HepG2 (cell line): Measurements from ENCODE around the gene RPS19BP1. TPM values are rescaled to one million over a fixed set of nuclear protein-coding genes. Genes with fewer than 3 reads are reported as not detected.

Experiments used
- ATAD3A ChIP-seq: sonication (generic); formaldehyde crosslinking; IDR thresholded peaks from 2 replicates; pipeline ENCODE4 v1.4.0; 2020; ENCODE audit warnings: missing genetic modification reagents
- ATF7 ChIP-seq, 2 experiments: fragments of 450-650 bp in 1 of 2; sonication (generic) in 1 of 2; formaldehyde crosslinking in 1 of 2; IDR thresholded peaks; 2 replicates each; pipeline versions ENCODE4 v1.4.0 to v1.6.1; 2016 to 2020; ENCODE audit warnings: antibody characterized with exemption in 1 of 2, mild to moderate bottlenecking in 1 of 2, missing genetic modification reagents in 1 of 2
- ESRRA ChIP-seq: sonication (generic); formaldehyde crosslinking; IDR thresholded peaks from 2 replicates; pipeline ENCODE4 v1.5.1; 2020; ENCODE audit warnings: mild to moderate bottlenecking, low read depth, missing genetic modification reagents
- PRMT3 ChIP-seq: sonication (generic); formaldehyde crosslinking; IDR thresholded peaks from 2 replicates; pipeline ENCODE4 v1.8.1; 2022; ENCODE audit warnings: low read depth, mild to moderate bottlenecking, moderate library complexity, missing genetic modification reagents, borderline replicate concordance
- PTBP1 ChIP-seq: fragments of 200-400 bp; formaldehyde crosslinking; IDR thresholded peaks from 2 replicates; pipeline ENCODE4 v1.6.1; 2018; ENCODE audit warnings: low read length, low read depth; ENCODE audit not compliant: poor library complexity, severe bottlenecking
- SRY ChIP-seq: sonication (generic); formaldehyde crosslinking; IDR thresholded peaks from 2 replicates; pipeline ENCODE4 v1.8.0; 2022; ENCODE audit warnings: mild to moderate bottlenecking, missing genetic modification reagents
- U2AF1 ChIP-seq: fragments of 200-400 bp; formaldehyde crosslinking; optimal IDR thresholded peaks from 2 replicates; pipeline ENCODE3; 2017; ENCODE audit warnings: mild to moderate bottlenecking, low read depth, low read length
- ZBTB49 ChIP-seq: sonication (generic); formaldehyde crosslinking; IDR thresholded peaks from 2 replicates; pipeline ENCODE4 v1.4.0; 2020; ENCODE audit warnings: missing genetic modification reagents, borderline replicate concordance
- ZNF207 ChIP-seq: fragments of 450-650 bp; IDR thresholded peaks from 2 replicates; pipeline ENCODE4 v1.6.1; 2016; ENCODE audit warnings: antibody characterized with exemption, borderline replicate concordance
- ZNF282 ChIP-seq: fragments of 450-650 bp; IDR thresholded peaks from 2 replicates; pipeline ENCODE4 v1.6.1; 2018; ENCODE audit not compliant: partially characterized antibody
- ZNF484 ChIP-seq: sonication (generic); formaldehyde crosslinking; IDR thresholded peaks from 2 replicates; pipeline ENCODE4 v1.5.1; 2020; ENCODE audit warnings: mild to moderate bottlenecking, low read depth, missing genetic modification reagents, borderline replicate concordance
- ZNF724P ChIP-seq: sonication (generic); formaldehyde crosslinking; IDR thresholded peaks from 2 replicates; pipeline ENCODE4 v1.8.0; 2022; ENCODE audit warnings: missing genetic modification reagents, borderline replicate concordance
- polyA plus RNA-seq, 8 experiments: library from polyadenylated mRNA; depleted of rRNA in 3 of 8; stranded (reverse) in 7 of 8; unstranded in 1 of 8; fragments of >200 nt; fragmentation: Illumina TruSeq in 4 of 8; extraction: Trizol in 4 of 8; gene quantifications; 2 replicates each; pipeline versions ENCODE4 v1.2.1 to v1.2.3, GENCODE V29; 2011 to 2016; ENCODE audit warnings: low read depth in 4 of 8, missing spikeins in 1 of 8, mixed read lengths in 1 of 8; ENCODE audit not compliant: insufficient read depth in 1 of 8
- total RNA-seq, 5 experiments: library from RNA; depleted of rRNA; stranded (reverse); fragments of >200 nt; fragmentation: Illumina TruSeq; extraction: Trizol; gene quantifications; 2 replicates each; pipeline ENCODE4 v1.2.3, GENCODE V29; 2016; ENCODE audit warnings: low read depth in 1 of 5
- TF ChIP-seq, protein P1 (sequence below): conservative IDR thresholded peaks from 2 replicates; pipeline ENCODE4 v1.6.1; 2018; ENCODE audit warnings: missing genetic modification reagents
- TF ChIP-seq, protein P2 (sequence below): IDR thresholded peaks from 2 replicates; pipeline ENCODE4 v1.6.1; 2016; ENCODE audit warnings: missing biosample characterization, missing genetic modification reagents, low read depth
- TF ChIP-seq, protein P3 (sequence below): sonication (generic); formaldehyde crosslinking; IDR thresholded peaks from 2 replicates; pipeline ENCODE4 v1.9.0; 2021; ENCODE audit warnings: missing genetic modification reagents, borderline replicate concordance
- TF ChIP-seq, protein P4 (sequence below): sonication (generic); formaldehyde crosslinking; IDR thresholded peaks from 2 replicates; pipeline ENCODE4 v1.4.0; 2020; ENCODE audit warnings: mild to moderate bottlenecking, missing genetic modification reagents, borderline replicate concordance

The RPS19BP1 gene
- total and polyA plus RNA-seq, 2 of the 13 experiments (the other 11 are each of a cell fraction or from before 2014, with no cell fraction given), result 44.3 to 81.3 TPM

DNA sequence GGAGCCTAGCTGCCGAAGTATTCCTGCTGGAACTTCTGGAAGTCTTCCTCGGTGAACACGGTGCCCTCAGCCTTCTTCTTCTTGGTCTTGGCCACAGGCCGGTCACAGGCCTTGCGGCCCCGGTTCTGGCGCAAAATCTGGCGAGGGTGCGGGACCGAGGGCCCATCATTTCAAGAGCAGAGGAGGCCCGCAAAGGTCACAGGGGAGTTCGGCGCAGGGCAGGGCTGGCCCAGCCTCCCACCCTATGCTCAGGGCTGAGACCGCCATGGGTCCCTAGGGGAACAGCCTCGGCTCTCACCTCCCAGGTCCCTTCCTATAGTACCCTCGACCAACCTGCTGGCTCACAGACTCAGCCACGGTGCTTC lies 3.1 kb downstream of the RPS19BP1 start (continued):
- TF ChIP-seq, protein P1, sequence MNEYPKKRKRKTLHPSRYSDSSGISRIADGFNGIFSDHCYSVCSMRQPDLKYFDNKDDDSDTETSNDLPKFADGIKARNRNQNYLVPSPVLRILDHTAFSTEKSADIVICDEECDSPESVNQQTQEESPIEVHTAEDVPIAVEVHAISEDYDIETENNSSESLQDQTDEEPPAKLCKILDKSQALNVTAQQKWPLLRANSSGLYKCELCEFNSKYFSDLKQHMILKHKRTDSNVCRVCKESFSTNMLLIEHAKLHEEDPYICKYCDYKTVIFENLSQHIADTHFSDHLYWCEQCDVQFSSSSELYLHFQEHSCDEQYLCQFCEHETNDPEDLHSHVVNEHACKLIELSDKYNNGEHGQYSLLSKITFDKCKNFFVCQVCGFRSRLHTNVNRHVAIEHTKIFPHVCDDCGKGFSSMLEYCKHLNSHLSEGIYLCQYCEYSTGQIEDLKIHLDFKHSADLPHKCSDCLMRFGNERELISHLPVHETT (CRISPR knock-in tag), result no peak
- TF ChIP-seq PTBP1, result peak; percentile 10
- TF ChIP-seq ZNF724P (CRISPR knock-in tag), result 0 out of 2 replicates have a peak, but pooled peaks have one; percentile 22
- TF ChIP-seq ESRRA (CRISPR knock-in tag), result 0 out of 2 replicates have a peak, but pooled peaks have one; percentile 13
- no peak for TF ChIP-seq U2AF1
- TF ChIP-seq, protein P2, sequence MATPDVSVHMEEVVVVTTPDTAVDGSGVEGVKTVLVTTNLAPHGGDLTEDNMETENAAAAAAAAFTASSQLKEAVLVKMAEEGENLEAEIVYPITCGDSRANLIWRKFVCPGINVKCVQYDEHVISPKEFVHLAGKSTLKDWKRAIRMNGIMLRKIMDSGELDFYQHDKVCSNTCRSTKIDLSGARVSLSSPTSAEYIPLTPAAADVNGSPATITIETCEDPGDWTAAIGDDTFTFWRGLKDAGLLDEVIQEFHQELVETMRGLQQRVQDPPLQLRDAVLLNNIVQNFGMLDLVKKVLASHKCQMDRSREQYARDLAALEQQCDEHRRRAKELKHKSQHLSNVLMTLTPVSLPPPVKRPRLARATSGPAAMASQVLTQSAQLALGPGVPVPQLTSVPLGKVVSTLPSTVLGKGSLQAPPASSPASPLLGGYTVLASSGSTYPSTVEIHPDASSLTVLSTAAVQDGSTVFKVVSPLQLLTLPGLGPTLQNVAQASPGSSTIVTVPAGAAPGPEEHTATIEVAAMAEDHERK (CRISPR knock-in tag), result no peak
- TF ChIP-seq ZNF207, result no peak
- no peak for TF ChIP-seq SRY (CRISPR knock-in tag)
- no peak for TF ChIP-seq PRMT3 (CRISPR knock-in tag)
- TF ChIP-seq ZNF484 (CRISPR knock-in tag), result no peak
- TF ChIP-seq ATF7 (IDR thresholded peaks at IDR 0.05), result no peak
- TF ChIP-seq ATF7 (CRISPR knock-in tag; IDR thresholded peaks at IDR 0.05), result no peak
- TF ChIP-seq, protein P3, sequence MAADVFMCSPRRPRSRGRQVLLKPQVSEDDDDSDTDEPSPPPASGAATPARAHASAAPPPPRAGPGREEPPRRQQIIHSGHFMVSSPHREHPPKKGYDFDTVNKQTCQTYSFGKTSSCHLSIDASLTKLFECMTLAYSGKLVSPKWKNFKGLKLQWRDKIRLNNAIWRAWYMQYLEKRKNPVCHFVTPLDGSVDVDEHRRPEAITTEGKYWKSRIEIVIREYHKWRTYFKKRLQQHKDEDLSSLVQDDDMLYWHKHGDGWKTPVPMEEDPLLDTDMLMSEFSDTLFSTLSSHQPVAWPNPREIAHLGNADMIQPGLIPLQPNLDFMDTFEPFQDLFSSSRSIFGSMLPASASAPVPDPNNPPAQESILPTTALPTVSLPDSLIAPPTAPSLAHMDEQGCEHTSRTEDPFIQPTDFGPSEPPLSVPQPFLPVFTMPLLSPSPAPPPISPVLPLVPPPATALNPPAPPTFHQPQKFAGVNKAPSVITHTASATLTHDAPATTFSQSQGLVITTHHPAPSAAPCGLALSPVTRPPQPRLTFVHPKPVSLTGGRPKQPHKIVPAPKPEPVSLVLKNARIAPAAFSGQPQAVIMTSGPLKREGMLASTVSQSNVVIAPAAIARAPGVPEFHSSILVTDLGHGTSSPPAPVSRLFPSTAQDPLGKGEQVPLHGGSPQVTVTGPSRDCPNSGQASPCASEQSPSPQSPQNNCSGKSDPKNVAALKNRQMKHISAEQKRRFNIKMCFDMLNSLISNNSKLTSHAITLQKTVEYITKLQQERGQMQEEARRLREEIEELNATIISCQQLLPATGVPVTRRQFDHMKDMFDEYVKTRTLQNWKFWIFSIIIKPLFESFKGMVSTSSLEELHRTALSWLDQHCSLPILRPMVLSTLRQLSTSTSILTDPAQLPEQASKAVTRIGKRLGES, result no peak
- no peak for TF ChIP-seq ZBTB49 (CRISPR knock-in tag)
- TF ChIP-seq ATAD3A (CRISPR knock-in tag), result no peak
- TF ChIP-seq ZNF282, result no peak
- TF ChIP-seq, protein P4, sequence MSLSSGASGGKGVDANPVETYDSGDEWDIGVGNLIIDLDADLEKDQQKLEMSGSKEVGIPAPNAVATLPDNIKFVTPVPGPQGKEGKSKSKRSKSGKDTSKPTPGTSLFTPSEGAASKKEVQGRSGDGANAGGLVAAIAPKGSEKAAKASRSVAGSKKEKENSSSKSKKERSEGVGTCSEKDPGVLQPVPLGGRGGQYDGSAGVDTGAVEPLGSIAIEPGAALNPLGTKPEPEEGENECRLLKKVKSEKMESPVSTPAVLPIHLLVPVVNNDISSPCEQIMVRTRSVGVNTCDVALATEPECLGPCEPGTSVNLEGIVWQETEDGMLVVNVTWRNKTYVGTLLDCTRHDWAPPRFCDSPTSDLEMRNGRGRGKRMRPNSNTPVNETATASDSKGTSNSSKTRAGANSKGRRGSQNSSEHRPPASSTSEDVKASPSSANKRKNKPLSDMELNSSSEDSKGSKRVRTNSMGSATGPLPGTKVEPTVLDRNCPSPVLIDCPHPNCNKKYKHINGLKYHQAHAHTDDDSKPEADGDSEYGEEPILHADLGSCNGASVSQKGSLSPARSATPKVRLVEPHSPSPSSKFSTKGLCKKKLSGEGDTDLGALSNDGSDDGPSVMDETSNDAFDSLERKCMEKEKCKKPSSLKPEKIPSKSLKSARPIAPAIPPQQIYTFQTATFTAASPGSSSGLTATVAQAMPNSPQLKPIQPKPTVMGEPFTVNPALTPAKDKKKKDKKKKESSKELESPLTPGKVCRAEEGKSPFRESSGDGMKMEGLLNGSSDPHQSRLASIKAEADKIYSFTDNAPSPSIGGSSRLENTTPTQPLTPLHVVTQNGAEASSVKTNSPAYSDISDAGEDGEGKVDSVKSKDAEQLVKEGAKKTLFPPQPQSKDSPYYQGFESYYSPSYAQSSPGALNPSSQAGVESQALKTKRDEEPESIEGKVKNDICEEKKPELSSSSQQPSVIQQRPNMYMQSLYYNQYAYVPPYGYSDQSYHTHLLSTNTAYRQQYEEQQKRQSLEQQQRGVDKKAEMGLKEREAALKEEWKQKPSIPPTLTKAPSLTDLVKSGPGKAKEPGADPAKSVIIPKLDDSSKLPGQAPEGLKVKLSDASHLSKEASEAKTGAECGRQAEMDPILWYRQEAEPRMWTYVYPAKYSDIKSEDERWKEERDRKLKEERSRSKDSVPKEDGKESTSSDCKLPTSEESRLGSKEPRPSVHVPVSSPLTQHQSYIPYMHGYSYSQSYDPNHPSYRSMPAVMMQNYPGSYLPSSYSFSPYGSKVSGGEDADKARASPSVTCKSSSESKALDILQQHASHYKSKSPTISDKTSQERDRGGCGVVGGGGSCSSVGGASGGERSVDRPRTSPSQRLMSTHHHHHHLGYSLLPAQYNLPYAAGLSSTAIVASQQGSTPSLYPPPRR (CRISPR knock-in tag), result no peak
